LNCaP clone FGC (cell line): ENCODE data around the gene MYH15.

Experiments
- DNase-seq: peaks from one replicate; pipeline ENCODE4 v3.0.0-alpha.2; 2011; ENCODE audit warnings: low read depth
- H3K4me3 ChIP-seq: 2 replicates; pipeline ENCODE4 v1.5.1; 2011; ENCODE audit warnings: mild to moderate bottlenecking, low read depth, low read length, control low read depth
- TF ChIP-seq, protein P1 (sequence below): IDR thresholded peaks from 2 replicates; pipeline ENCODE4 v1.5.1; 2012; ENCODE audit warnings: mild to moderate bottlenecking; ENCODE audit not compliant: control insufficient read depth, insufficient read depth; ENCODE audit errors: extremely low read depth

MYH15 gene

DNA sequence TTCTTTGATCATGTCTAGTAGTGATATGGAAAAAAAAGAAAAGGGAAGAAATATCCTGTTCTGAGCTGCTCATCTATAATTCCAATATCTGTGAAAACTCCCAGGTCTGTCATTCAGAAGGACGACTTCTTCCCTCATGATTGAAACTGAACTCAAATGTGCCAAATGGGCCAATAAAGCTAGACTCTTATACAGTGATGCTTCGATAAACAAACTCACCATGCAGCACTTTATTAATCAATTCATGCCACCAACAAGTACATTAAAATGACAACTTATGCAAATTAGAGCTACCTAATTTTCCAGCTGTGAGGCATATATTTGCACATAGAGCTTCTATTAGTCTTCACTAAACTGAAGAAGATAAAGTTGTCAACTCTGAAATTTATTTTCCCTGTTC lies 15.6 kb upstream of the MYH15 start:
- H3K4me3 ChIP-seq, result no peak overlapping the region
- TF ChIP-seq, protein P1, sequence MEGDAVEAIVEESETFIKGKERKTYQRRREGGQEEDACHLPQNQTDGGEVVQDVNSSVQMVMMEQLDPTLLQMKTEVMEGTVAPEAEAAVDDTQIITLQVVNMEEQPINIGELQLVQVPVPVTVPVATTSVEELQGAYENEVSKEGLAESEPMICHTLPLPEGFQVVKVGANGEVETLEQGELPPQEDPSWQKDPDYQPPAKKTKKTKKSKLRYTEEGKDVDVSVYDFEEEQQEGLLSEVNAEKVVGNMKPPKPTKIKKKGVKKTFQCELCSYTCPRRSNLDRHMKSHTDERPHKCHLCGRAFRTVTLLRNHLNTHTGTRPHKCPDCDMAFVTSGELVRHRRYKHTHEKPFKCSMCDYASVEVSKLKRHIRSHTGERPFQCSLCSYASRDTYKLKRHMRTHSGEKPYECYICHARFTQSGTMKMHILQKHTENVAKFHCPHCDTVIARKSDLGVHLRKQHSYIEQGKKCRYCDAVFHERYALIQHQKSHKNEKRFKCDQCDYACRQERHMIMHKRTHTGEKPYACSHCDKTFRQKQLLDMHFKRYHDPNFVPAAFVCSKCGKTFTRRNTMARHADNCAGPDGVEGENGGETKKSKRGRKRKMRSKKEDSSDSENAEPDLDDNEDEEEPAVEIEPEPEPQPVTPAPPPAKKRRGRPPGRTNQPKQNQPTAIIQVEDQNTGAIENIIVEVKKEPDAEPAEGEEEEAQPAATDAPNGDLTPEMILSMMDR, result no peak
- DNase-seq, result no peak

DNA sequence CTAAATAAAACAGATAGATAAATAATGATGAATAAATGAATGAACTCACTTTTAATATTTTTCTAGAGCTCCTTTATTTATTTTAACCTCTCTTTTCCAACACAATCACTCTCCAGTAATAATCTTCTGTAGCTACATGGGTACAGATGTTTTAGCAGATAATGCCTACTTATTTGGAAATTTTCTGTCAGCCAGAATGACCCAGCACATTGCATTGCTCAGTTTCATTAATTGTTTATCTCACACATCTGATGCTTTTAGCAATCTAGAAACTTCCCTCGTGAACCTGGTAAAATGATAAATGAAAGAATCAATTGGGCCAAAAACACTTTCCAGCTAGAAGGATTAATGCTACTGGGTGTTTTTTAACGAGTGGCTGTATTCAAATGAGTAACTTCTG lies 14.9 kb upstream of the MYH15 start:
- no peak for DNase-seq
- H3K4me3 ChIP-seq, result no peak overlapping the region
- TF ChIP-seq, protein P1, result no peak

DNA sequence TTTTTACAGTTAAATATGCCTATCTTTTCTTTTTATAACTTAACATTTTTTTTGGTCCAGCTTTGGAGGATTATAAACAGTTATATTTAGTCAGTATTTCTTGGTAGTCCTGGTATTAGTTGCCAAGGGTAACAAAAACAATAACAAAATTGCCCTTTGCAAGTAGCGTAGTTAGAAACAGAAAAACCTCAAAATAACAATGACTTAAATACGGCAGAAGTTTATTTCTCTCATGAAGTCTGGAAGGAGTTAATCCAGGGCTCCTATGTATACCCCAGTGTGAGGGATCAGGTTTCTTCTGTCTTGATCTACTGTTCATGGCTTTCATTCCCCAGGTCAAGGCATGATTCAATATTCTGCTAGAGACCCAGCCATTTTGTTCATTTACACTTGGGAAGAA lies 14.1 kb upstream of the MYH15 start:
- H3K4me3 ChIP-seq, result no peak overlapping the region
- TF ChIP-seq, protein P1, result no peak
- DNase-seq, result no peak

DNA sequence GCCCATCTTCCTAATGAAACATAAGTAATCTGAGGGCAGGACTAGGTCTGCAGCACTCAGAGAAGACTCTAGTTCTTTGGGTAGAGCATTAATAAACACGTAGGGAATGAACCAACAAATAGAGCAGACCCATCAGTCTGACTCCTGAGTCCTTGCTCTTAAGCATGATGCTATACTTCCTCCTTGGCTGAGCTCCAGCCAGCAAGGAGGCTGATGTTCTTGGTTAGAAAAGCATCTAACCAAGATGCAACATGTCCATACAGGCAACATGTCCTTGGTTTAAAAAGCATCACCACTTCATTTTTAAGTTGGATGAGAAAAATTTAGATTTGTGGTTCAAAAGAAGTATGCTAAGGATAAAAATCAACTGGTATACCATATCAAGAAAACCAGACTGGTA lies 8.5 kb upstream of the MYH15 start:
- DNase-seq, result no peak
- TF ChIP-seq, protein P1, result no peak
- no peak overlapping the region for H3K4me3 ChIP-seq

DNA sequence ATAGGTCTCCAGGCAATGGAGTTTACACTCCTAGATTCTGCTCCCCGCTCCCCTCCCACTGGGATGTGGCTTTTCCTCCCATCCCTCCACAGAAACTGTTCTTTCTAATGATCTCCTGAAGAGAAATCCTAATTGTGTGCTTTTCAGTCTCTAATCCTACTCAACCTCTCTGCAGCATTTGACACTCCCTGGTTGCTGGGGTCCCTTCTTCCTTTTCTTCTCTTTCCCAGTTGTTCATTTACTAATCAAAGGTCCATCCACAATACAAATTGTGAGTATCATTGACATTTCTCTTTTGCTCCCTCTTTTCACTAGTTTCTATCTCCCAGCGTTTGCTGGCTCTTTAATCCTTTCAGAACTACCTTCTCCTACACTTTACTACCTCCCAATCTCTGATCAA lies 6.5 kb upstream of the MYH15 start:
- no peak for DNase-seq
- no peak overlapping the region for H3K4me3 ChIP-seq
- TF ChIP-seq, protein P1, result no peak

DNA sequence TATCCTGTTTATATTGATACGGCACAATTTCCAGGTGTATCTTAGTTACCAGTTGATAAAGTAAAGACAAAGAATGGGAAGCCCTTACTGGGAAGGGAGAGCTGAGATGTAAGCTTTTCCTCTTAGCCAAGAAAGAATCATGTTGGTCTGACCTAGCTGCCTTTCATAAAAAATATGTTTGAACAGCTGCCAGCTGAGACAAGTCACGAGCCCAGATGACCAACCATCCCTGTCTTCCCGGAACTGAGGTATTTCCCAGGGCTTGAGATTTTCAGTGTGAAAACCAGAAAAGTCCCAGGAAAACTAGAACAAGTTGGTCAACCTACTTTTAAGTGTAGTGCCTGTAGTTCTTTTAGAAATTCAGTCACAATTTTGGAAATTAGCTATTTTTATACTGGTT lies 3.6 kb upstream of the MYH15 start:
- no peak overlapping the region for H3K4me3 ChIP-seq
- TF ChIP-seq, protein P1, result no peak
- DNase-seq, result no peak

DNA sequence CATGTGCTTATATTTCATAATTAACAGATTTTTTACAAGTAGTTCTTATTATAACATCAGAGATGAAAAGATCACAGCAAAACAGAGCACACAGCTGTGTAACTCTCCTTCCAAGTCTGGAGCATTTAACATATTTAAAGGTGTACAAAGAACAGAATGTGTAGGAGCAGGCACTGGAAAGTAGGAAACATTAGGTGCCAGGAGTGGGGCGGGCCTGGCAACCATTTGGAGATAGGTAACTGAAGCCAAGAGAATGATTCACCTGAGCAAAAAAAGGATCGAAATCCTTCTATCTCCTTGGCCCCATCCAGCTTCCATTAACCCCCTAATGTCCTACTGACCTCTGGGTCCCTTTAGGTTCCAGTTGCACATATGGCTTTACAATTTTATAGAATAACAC lies 2.3 kb upstream of the MYH15 start:
- TF ChIP-seq, protein P1, result no peak
- no peak overlapping the region for H3K4me3 ChIP-seq
- no peak for DNase-seq
